ENCODE results near the gene AP1G2. TPM values are rescaled to one million over a fixed set of nuclear protein-coding genes. Genes with fewer than 3 reads are reported as not detected.
"Not testable (repeated sequence)": the region's sequence is repeated elsewhere in the genome, so short reads cannot be mapped to it uniquely, and the experiment has no call there.

Gene AP1G2
- total RNA-seq, 1 experiment from 2014 or later: 155 TPM

DNA sequence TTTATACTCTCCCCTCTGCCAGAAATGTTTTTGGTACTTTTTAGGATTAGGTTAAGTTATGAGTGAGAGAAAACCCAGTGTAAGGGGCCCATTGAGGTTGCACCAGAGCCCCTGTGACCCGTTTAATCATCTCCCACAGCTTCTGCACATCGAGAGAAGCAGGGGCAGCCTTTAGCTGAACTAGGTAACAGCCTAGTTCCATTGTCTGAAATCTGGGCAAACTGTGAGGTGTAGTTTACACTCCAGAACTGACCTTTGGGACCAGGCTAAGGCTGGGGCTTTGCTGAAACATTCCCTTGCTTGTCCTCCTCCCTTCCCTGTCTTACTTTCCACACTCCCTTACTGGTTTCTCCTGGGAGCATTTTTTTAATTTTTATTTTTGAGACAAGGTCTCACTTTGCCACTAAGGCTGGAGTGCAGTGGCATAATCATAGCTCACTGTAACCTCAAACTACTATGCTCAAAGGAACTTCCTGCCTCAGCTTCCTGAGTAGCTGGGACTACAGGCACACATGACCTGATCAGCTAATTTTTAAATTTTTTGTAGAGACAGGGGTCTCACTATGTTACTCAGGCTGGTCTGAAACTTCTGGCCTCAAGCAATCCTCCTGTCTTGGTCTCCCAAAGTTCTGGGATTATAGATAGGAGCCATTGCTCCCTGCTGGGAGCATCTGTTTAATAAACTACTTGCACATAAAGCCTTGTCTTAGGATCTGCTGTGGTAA is 42.7 kb upstream of the AP1G2 start:
- ChIA-PET RAD21 (ENCODE audit: low non-redundant PET in 1 of 2, low total read pairs in 2 of 2, uncharacterized antibody in 2 of 2, unreplicated experiment in 2 of 2) (no interaction called here), CTCF (no interaction called here), POLR2A (no interaction called here)
- Histone ChIP-seq H3K4me3 (replicated peaks in 1 of 2; ENCODE audit: low read depth in 1 of 2, low read length in 2 of 2) (no peak overlapping the region), H3K4me2 (ENCODE audit: low read length) (no peak overlapping the region), H3K9me3 (ENCODE audit: control insufficient read depth in 1 of 2, insufficient read depth in 1 of 2, low read depth in 1 of 2, low read length in 2 of 2) (no peaks in the 10 kb centered on the region), H3K9me2 (ENCODE audit: insufficient read depth) (no peaks in the 10 kb centered on the region), H3K27ac (ENCODE audit: low read depth, low read length) (no peak overlapping the region), H4K20me1 (ENCODE audit: insufficient read depth) (no peaks in the 10 kb centered on the region), H3K27me3 (ENCODE audit: insufficient read depth, low read length) (no peaks in the 10 kb centered on the region), H2AFZ (ENCODE audit: low read depth, low read length, poor library complexity, severe bottlenecking) (no peak overlapping the region), H3K79me2 (ENCODE audit: insufficient read depth, low read length) (no peaks in the 10 kb centered on the region), H3K36me3 (ENCODE audit: control insufficient read depth in 1 of 2, insufficient read depth in 2 of 2, low read length in 2 of 2) (no peaks in the 10 kb centered on the region), H3K4me1 (ENCODE audit: control insufficient read depth in 1 of 2, insufficient read depth in 2 of 2, low read length in 2 of 2) (no peaks in the 10 kb centered on the region), H3K9ac (ENCODE audit: low read length) (no peak overlapping the region)
- no peak for TF ChIP-seq ELF1 (IDR thresholded peaks at IDR 0.05; ENCODE audit: borderline replicate concordance, low read depth)
- no peak for TF ChIP-seq CTCF (IDR thresholded peaks at IDR 0.05 in 2 of 3, conservative IDR thresholded peaks at IDR 0.05 in 1 of 3; ENCODE audit: borderline replicate concordance in 1 of 3, insufficient read depth in 1 of 3, low read depth in 2 of 3, low read length in 2 of 3)
- TF ChIP-seq JUND (IDR thresholded peaks at IDR 0.05): no peak
- TF ChIP-seq TCF7L2 (IDR thresholded peaks at IDR 0.05; ENCODE audit: borderline replicate concordance, extremely low read depth, insufficient read depth, insufficient read length): no peak
- no peak for TF ChIP-seq ZNF274 (IDR thresholded peaks at IDR 0.05; ENCODE audit: low read depth, low read length)
- TF ChIP-seq RAD21 (IDR thresholded peaks at IDR 0.05; ENCODE audit: low read depth): no peak
- ATAC-seq (no peak), DNase-seq (ENCODE audit: low read depth, low spot score) (no peak)
- intact Hi-C loops (cut with micrococcal nuclease): no loop called here
- no TSS peak for BruUV-seq (replicated peaks)

- H3K27me3 ChIP-seq (ENCODE audit: insufficient read depth, low read length); BruUV-seq (replicated peaks); H3K36me3 ChIP-seq (ENCODE audit: control insufficient read depth in 1 of 2, insufficient read depth in 2 of 2, low read length in 2 of 2); DNase-seq (ENCODE audit: low read depth, low spot score); H3K79me2 ChIP-seq (ENCODE audit: insufficient read depth, low read length); POLR2A ChIA-PET; H3K9me2 ChIP-seq (ENCODE audit: insufficient read depth); H3K4me1 ChIP-seq (ENCODE audit: control insufficient read depth in 1 of 2, insufficient read depth in 2 of 2, low read length in 2 of 2); CTCF ChIA-PET; H3K4me2 ChIP-seq (ENCODE audit: low read length); ATAC-seq; RAD21 ChIA-PET (ENCODE audit: low non-redundant PET in 1 of 2, low total read pairs in 2 of 2, uncharacterized antibody in 2 of 2, unreplicated experiment in 2 of 2); H3K27ac ChIP-seq (ENCODE audit: low read depth, low read length); H2AFZ ChIP-seq (ENCODE audit: low read depth, low read length, poor library complexity, severe bottlenecking); H3K9ac ChIP-seq (ENCODE audit: low read length); intact Hi-C loops (cut with micrococcal nuclease); H4K20me1 ChIP-seq (ENCODE audit: insufficient read depth); H3K4me3 ChIP-seq (replicated peaks in 1 of 2; ENCODE audit: low read depth in 1 of 2, low read length in 2 of 2); H3K9me3 ChIP-seq (ENCODE audit: control insufficient read depth in 1 of 2, insufficient read depth in 1 of 2, low read depth in 1 of 2, low read length in 2 of 2): not testable (repeated sequence)
Measured at GRCh38 chr14:23609411-23610089, 42.0 kb upstream of the AP1G2 start.
